GM06990 (cell line): ENCODE data around the gene MAP1B.

Experiments
- DNase-seq: peaks from one replicate; pipeline ENCODE4 v3.0.0-alpha.2; 2011; ENCODE audit not compliant: insufficient read length; ENCODE audit errors: extremely low read depth
- H3K27me3 ChIP-seq: replicated peaks from 2 replicates; pipeline ENCODE4 v1.6.0; 2011; ENCODE audit warnings: low read length; ENCODE audit not compliant: control insufficient read depth, insufficient read depth
- H3K36me3 ChIP-seq: 2 replicates; pipeline ENCODE4 v1.5.1; 2011; ENCODE audit warnings: low read length; ENCODE audit not compliant: control insufficient read depth, insufficient read depth
- H3K4me3 ChIP-seq: replicated peaks from 2 replicates; pipeline ENCODE4 v1.5.1; 2011; ENCODE audit warnings: low read depth, mild to moderate bottlenecking, control low read depth, low read length
- TF ChIP-seq, protein P1 (sequence below): IDR thresholded peaks from 2 replicates; pipeline ENCODE4 v1.5.1; 2011; ENCODE audit warnings: low read length, control low read depth, mild to moderate bottlenecking, inconsistent platforms; ENCODE audit not compliant: insufficient read depth, poor library complexity, severe bottlenecking

Gene MAP1B

DNA sequence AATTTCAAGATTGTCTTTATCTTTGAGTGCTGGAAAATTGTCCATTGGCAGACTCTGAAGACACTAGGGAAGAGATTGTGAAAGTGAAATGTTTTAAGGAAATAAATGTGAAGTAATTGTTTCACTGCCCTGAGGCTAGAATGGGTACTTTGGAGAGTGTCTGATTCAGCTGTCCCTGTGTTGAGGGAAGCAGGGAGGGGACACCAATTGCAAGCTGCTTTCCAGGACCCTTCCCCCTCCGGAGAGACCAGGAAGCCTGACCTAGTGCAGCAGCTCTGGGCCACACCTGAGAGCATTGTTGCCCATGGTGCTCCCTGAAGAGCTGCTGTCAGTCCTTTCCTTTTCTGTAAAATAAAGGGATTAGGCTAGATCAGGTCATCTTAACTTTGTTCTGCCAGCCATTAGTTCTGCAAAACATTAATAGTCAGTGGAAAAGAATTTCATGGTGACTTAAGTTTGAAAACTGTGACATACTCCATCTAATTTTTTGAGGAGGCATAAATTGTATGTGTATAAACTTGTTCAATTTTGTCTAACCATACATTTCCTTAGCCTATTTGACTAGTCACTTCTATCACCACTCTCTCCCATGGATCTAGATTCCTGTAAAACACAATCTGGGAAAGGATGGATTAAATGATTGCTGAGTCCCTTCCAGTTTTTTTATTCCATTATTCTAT lies 18.8 kb downstream of the MAP1B start:
- Histone ChIP-seq H3K36me3 (no peaks in the 10 kb centered on the region), H3K4me3 (no peak overlapping the region), H3K27me3 (peaks cover 3% of the 10 kb centered on the region; the same call in 1 of the 2 replicates)
- no peak for DNase-seq
- TF ChIP-seq, protein P1, sequence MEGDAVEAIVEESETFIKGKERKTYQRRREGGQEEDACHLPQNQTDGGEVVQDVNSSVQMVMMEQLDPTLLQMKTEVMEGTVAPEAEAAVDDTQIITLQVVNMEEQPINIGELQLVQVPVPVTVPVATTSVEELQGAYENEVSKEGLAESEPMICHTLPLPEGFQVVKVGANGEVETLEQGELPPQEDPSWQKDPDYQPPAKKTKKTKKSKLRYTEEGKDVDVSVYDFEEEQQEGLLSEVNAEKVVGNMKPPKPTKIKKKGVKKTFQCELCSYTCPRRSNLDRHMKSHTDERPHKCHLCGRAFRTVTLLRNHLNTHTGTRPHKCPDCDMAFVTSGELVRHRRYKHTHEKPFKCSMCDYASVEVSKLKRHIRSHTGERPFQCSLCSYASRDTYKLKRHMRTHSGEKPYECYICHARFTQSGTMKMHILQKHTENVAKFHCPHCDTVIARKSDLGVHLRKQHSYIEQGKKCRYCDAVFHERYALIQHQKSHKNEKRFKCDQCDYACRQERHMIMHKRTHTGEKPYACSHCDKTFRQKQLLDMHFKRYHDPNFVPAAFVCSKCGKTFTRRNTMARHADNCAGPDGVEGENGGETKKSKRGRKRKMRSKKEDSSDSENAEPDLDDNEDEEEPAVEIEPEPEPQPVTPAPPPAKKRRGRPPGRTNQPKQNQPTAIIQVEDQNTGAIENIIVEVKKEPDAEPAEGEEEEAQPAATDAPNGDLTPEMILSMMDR: no peak

DNA sequence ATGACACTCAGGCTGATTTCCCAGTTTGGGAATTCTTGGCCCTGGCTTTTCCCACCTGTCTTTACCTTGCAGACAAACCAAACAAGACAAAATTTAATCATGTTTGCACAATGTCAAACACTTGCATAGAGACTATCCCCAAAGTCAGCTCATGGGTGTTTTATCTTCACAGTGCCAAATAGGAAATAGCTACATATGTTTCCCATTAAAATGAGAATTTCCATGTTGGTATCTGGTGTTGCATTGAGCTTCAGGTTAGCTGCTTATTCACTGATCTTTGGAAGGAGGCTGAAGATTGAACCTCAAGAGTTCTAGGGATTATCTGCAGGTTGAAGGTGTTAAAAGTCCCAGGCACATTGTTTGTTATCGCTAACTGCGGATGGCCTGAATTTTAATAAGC lies 19.5 kb downstream of the MAP1B start:
- no peak for DNase-seq
- TF ChIP-seq, protein P1: no peak
- Histone ChIP-seq H3K4me3 (no peak overlapping the region), H3K27me3 (peaks cover 2% of the 10 kb centered on the region; the same call in 1 of the 2 replicates), H3K36me3 (no peaks in the 10 kb centered on the region)

DNA sequence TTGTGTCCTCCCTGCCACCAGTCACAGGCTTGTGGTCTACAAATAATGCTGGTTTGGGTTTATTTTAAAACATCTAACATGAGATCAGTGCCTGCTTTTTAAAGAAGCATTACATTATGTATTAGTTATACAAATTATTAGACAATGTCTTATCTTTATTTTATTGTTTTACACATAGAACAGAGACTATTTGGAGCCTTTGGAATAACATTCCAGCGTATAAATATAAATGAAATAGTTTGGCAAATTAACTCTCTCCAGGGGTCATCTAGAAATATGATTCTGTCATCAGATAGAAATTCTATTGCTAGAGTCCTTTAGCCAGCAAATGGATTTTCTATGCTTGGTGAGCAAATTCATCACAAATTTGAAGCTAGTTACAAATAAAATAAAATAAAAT lies 22.4 kb downstream of the MAP1B start:
- no peaks in the 10 kb centered on the region for H3K36me3 ChIP-seq
- DNase-seq: no peak
- H3K27me3 ChIP-seq: no peaks in the 10 kb centered on the region
- TF ChIP-seq, protein P1: no peak
- H3K4me3 ChIP-seq: no peak overlapping the region

DNA sequence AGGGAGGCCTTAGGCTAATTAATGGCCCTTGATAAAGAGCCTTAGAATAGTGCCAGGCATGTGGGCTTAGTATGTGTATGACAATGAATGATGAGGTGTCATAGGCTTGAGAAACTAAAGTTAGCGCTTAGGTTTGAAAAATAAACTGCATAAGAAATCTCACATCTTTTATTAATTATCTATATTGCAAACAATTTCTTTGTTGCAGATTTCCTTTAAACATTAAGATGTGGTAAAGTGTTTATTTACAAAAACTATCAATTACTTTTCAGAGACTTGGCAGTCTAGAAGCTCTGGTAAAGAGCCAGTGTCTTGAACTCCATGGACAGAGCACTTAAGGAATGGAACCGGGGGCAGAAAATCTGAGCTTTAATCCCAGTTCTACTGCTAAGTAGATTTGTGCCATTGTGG lies 23.1 kb downstream of the MAP1B start:
- no peak overlapping the region for H3K4me3 ChIP-seq
- no peaks in the 10 kb centered on the region for H3K36me3 ChIP-seq
- TF ChIP-seq, protein P1: no peak
- DNase-seq: no peak
- H3K27me3 ChIP-seq: no peaks in the 10 kb centered on the region

DNA sequence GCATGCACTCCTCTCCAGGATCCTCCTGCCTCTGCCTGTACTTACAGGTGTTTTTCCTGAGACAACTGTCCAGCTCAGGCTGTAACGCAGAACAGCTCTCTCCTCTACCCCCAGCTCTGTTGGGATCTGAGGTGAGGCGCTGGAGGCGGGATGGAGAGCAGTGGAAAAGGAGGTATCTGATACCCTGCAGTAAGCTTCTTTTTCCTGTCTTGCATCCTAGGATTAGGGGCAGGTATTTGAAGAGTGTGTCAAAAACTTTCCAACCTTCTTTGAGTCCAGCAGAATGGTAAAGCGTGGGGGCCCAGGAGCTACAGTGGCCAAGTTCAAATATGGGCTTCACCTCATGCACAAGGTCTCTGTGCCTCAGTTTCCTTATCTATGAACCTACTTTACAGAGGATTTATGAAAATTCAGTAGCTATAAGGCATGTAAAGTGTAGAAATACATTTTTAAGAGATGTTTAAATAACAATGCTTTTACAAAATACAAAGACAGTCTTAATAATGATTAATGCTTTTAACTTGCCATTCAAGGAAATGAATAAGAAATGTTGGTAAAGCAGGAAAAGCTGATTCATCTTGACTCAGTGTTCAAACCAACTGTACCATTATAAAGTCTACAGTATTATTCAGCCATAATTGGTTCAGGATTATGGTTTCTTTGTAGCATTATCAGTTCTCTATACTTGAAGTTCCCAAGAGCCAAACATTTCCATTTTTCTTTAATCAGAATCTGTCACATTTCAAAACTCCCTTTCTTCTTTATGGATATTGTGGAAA lies 26.1 kb downstream of the MAP1B start:
- Histone ChIP-seq H3K36me3 (no peaks in the 10 kb centered on the region), H3K27me3 (no peaks in the 10 kb centered on the region), H3K4me3 (no peak overlapping the region)
- TF ChIP-seq, protein P1: no peak
- DNase-seq: no peak
